ENCODE data around the gene OGFRL1. TPM values are rescaled to one million over a fixed set of nuclear protein-coding genes. Genes with fewer than 3 reads are reported as not detected.

Gene OGFRL1
- total RNA-seq, 4 donors from 2014 or later = 46.1 to 78.5 (median 75.6) TPM

DNA sequence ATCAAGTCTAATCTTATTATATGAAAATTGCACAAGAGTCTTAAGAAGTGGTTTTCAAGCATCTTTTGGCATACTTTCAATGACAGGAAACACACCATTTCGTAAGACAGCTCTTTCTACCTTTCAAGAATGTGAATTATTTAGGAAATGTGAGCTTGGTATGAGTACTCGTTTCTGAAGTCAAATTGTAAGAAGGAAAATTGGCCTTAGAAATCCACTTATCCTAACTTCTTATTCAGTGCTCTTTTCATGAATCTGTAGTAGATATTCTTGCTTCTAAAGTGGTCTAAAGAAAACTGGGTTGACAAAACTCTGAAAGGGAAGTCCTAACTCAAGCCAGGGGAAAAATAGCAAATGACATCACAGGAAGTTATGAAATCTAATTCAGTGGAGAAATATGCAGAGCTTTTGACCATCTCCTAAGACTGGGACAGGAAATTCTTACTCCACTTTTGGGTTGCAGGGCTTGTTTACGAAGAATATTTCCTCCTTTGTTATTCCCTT is 38.5 kb upstream of the OGFRL1 start:
- no peak for TF ChIP-seq CTCF (IDR thresholded peaks at IDR 0.05)
- ATAC-seq (ENCODE audit: low FRiP score) (peak; percentile 85), DNase-seq (ENCODE audit: low spot score) (no peak)

- no peak for TF ChIP-seq CTCF (IDR thresholded peaks at IDR 0.05)
- ATAC-seq (ENCODE audit: low FRiP score) = no peak
Measured at GRCh38 chr6:71252410-71252809, 36.2 kb upstream of the OGFRL1 start.

GRCh38 chr6:71252960-71253359 is 35.7 kb upstream of the OGFRL1 start:
- ATAC-seq (ENCODE audit: low FRiP score) = no peak

More at GRCh38 chr6:71252410-71252809, 36.2 kb upstream of the OGFRL1 start:
- no peak for DNase-seq (ENCODE audit: low spot score)

GRCh38 chr6:71254323-71254722 is 34.3 kb upstream of the OGFRL1 start:
- DNase-seq (ENCODE audit: low spot score) (no peak), ATAC-seq (ENCODE audit: low FRiP score) (no peak)
- TF ChIP-seq CTCF (IDR thresholded peaks at IDR 0.05) = no peak

More at GRCh38 chr6:71252960-71253359, 35.7 kb upstream of the OGFRL1 start:
- DNase-seq (ENCODE audit: low spot score) = no peak
- no peak for TF ChIP-seq CTCF (IDR thresholded peaks at IDR 0.05)

GRCh38 chr6:71258078-71258866 is 30.3 kb upstream of the OGFRL1 start:
- TF ChIP-seq CTCF (IDR thresholded peaks at IDR 0.05) = no peak
- DNase-seq (ENCODE audit: low spot score) = no peak
- ATAC-seq (ENCODE audit: low FRiP score) = no peak

DNA sequence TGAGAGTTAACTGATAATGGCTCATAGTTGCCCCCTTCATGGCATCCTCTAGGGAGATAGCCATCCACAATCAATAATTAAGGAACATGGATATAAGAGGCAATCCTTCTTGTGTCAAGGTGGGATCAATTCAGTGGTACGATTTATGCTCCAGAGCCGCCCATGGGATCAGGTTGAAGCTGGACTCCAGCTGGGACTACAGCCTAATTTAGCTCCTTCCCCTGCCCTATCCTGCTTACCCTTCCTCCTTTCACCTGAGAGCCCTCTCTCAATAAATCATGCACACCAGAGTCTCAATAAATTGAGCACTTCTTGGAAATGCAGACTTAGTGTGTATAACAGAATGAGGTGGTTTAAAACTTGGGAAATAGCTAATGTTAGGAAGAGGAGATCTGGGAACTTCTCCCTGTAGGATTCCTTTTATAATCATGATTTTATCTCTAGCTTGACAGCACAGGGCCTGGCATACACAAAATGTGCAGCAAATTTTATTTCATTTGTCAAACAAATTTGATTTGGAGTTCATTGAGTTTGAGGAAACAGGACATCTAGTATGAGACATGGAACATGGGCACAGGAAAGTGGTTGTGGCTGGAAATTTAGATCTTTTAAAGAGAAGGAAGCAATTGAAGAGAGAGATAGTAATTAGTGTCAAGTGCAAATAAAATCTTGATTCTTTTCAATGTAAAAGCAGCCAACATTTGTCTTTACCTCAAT is 28.6 kb upstream of the OGFRL1 start:
- ATAC-seq (ENCODE audit: low FRiP score) (no peak), DNase-seq (ENCODE audit: low spot score) (no peak)
- no peak for TF ChIP-seq CTCF (IDR thresholded peaks at IDR 0.05)

All from omental fat pad (tissue), 4 donors.